SW 1271 (cell line): ENCODE measurements around the gene AFF2.

Experiments
- DNase-seq, 2 experiments: peaks; one replicate each; lab custom pipeline; 2025; lab: John Stamatoyannopoulos, UW

Gene AFF2

GRCh38 chrX:149010013-149010852 is 509.8 kb downstream of the AFF2 start:
- no peak for DNase-seq

GRCh38 chrX:149010853-149011224 is 510.4 kb downstream of the AFF2 start:
- DNase-seq, result no peak

- no peak for DNase-seq
These were observed 512.7 kb downstream of the AFF2 start for GRCh38 chrX:149013081-149013480.

- no peak for DNase-seq
These were observed 520.7 kb downstream of the AFF2 start for GRCh38 chrX:149021159-149021558.

GRCh38 chrX:149022485-149022884 is 522.1 kb downstream of the AFF2 start:
- no peak for DNase-seq

- DNase-seq, result no peak
These were observed 532.0 kb downstream of the AFF2 start for GRCh38 chrX:149032449-149032848.

- no peak for DNase-seq
These were observed 535.7 kb downstream of the AFF2 start for GRCh38 chrX:149036086-149036485.

- DNase-seq, result no peak
These were observed 537.0 kb downstream of the AFF2 start for GRCh38 chrX:149037281-149037870.

GRCh38 chrX:149039057-149039456 is 538.6 kb downstream of the AFF2 start:
- no peak for DNase-seq

GRCh38 chrX:149040873-149041535 is 540.6 kb downstream of the AFF2 start:
- DNase-seq, result no peak

- no peak for DNase-seq
These were observed 543.0 kb downstream of the AFF2 start for GRCh38 chrX:149043401-149043800.

GRCh38 chrX:149044471-149044870 is 544.1 kb downstream of the AFF2 start:
- DNase-seq, result no peak

GRCh38 chrX:149045645-149046210 is 545.3 kb downstream of the AFF2 start:
- no peak for DNase-seq
